ENCODE data around the gene CA12. TPM values are rescaled to one million over a fixed set of nuclear protein-coding genes. Genes with fewer than 3 reads are reported as not detected.

CA12 gene
- total and polyA plus RNA-seq, 2 donors (not counting 3 experiments of a cell fraction or from before 2014, with no cell fraction given) = 1.1 to 5.9 TPM

DNA sequence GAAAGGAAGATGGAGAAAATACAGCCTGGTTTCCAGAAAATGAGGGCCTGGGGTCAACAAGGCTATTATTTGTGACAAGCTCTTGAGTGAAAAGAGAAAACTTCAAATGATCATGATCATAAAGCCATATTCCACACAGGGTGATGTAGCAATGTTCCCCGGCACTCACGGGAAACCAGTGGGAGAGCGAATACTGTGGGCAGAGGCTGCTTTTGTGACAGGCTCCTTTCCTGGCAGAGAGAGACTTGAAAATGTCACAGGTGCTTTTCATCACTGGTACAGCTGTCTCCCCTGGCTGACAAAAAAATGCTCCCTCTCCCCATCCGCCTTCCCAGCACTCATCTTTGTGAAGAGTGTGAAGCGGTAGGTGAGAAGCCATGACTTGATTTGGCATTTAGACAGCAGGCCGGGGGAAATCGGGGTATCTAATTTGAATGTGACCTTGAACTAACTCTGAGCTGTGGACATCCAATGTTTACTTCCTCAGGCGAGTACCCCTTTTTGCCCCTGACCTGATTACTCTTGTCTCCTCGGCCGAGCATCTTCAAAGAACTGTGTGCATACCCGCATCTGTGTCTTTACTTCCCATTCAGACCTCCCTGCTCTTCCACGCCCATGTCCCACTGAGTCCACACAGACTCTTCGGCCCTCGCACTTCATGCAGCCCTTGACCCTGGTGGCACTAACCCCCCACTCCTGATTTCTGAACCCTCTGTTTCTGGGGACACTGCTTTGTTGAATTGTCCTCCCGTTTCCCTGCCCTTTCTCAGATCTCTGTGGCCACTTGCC is 23.2 kb downstream of the CA12 start:
- H3K4me3 ChIP-seq (replicated peaks in 1 of 3; ENCODE audit: insufficient read depth in 1 of 3, low read depth in 1 of 3, low read length in 3 of 3) = no peak overlapping the region
- intact Hi-C loops (cut with micrococcal nuclease) = no loop called here
- POLR2A ChIA-PET = no interaction called here

More for the DNA sequence above, 23.2 kb downstream of the CA12 start:
- no peak overlapping the region for H2AFZ ChIP-seq (ENCODE audit: low read depth, low read length)
- H3K27ac ChIP-seq (ENCODE audit: insufficient read depth, low read depth, low read length) = no peak overlapping the region
- H3K9ac ChIP-seq (replicated peaks; ENCODE audit: extremely low read depth, insufficient read depth, low read length) = no peak overlapping the region
- no peaks in the 10 kb centered on the region for H3K4me1 ChIP-seq (ENCODE audit: control insufficient read depth, extremely low read depth, insufficient read depth, low read length)
- no peak for TF ChIP-seq JUN (IDR thresholded peaks at IDR 0.05; ENCODE audit: borderline replicate concordance, insufficient read depth, insufficient read length, low read depth)
- no peak for TF ChIP-seq CTCF (IDR thresholded peaks at IDR 0.05; ENCODE audit: extremely low read depth in 1 of 2, insufficient read depth in 1 of 2, low read depth in 1 of 2, low read length in 2 of 2)
- TF ChIP-seq MAX (IDR thresholded peaks at IDR 0.05; ENCODE audit: insufficient read depth, insufficient read length) = no peak
- no peak for TF ChIP-seq EZH2 (IDR thresholded peaks at IDR 0.05; ENCODE audit: borderline replicate concordance, low read depth, low read length, severe bottlenecking)
- H3K9me1 ChIP-seq (replicated peaks; ENCODE audit: control insufficient read depth, extremely low read depth, insufficient read depth, low read length) = no peaks in the 10 kb centered on the region
- CTCF ChIA-PET = interaction anchor here (2.3 kb wide), 1 partner anchor 9 kb away, joined by 5 read pairs; no protein-coding TSS in a partner anchor
- no peak overlapping the region for H3K4me2 ChIP-seq (ENCODE audit: insufficient read depth, low read length)
- peaks cover 0 to 10% of the 10 kb centered on the region in 2 experiments for H3K27me3 ChIP-seq (ENCODE audit: control insufficient read depth in 2 of 2, insufficient read depth in 2 of 2, low read length in 2 of 2)
- no peaks in the 10 kb centered on the region for H4K20me1 ChIP-seq (replicated peaks; ENCODE audit: control insufficient read depth, extremely low read depth, insufficient read depth, low read length)
- dilution Hi-C loops (cut with MboI; ENCODE audit: extremely low pct_ligation_motif_present, low sequenced_read_pairs) = no loop called here
- no TSS peak for BruUV-seq (replicated peaks)
- no peaks in the 10 kb centered on the region for H3K79me2 ChIP-seq (ENCODE audit: control insufficient read depth, insufficient read depth, low read length)
- no peaks in the 10 kb centered on the region for H3K9me3 ChIP-seq (replicated peaks; ENCODE audit: control insufficient read depth, insufficient read depth, low read length)
- H3K36me3 ChIP-seq (ENCODE audit: control insufficient read depth in 2 of 2, extremely low read depth in 1 of 2, insufficient read depth in 2 of 2, low read length in 2 of 2) = no peaks in the 10 kb centered on the region
- FAIRE-seq = no peak
- DNase-seq (ENCODE audit: low read depth, low spot score) = no peak

All from endothelial cell of umbilical vein (primary cell).